ENCODE results near the gene WDR5.

Gene WDR5

DNA sequence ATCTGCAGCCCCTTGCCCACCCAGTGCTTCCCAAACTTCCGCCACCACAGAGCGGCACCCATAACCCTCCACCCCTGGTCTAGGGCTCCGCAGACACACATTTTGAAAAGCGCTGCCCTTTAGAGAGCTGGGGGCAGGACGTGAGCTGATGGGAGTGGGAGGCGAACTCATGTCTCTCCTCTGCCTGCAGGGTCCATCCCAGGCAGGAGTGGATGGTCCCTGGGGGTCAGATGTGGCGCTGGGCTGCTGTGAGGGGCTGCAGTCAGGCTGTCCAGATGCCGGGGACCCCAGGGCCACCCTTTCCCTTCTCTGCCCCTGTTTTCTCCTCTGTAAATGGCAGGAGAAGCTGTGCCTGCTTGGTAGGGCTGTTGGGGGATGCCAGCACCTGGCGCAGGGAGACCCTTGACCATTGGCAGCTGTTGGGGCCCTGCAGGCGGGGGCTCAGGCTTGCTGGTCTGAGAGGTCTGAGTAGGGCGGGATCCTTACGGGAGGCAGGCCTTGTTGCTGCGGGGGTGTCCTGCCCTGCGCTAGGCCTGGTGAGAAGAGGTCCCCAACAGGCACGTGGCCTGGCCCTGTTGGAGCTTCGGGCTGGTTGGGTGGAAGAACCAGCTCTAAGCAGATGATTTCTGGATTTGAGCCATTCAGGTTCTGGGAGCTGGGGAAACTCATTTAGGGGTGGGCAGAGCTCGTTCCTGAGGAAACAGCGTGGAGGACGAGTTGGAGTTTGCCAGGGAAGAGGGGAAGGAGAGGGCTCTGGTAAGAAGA, 38.8 kb downstream of the WDR5 start:
- DNase-seq: no peak

DNA sequence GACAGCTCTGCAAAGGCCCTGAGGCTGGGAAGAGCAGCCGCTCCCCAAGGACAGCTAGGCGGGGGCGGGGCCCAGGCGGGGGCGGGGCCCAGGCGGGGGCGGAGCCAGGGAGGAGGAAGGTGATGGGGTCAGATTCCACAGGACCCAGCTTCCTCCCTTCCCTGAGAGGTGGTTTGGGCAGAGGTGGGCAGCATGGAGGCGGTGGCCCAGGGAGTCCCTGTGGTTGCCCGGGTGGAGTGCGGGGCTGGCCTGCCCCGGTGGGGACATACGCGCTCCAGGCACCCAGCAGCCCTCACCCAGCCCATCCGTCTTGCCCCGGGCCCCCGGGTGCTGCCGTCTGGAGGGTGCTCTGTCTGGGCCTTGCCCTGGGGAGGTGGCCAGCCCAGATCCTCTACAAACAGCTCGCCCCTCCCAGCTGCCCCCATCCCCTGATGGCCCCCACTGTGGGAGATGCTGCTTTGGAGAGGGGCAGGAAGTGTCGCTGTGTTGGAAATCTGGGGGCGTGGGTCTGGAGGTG, 39.5 kb downstream of the WDR5 start:
- DNase-seq: no peak

DNA sequence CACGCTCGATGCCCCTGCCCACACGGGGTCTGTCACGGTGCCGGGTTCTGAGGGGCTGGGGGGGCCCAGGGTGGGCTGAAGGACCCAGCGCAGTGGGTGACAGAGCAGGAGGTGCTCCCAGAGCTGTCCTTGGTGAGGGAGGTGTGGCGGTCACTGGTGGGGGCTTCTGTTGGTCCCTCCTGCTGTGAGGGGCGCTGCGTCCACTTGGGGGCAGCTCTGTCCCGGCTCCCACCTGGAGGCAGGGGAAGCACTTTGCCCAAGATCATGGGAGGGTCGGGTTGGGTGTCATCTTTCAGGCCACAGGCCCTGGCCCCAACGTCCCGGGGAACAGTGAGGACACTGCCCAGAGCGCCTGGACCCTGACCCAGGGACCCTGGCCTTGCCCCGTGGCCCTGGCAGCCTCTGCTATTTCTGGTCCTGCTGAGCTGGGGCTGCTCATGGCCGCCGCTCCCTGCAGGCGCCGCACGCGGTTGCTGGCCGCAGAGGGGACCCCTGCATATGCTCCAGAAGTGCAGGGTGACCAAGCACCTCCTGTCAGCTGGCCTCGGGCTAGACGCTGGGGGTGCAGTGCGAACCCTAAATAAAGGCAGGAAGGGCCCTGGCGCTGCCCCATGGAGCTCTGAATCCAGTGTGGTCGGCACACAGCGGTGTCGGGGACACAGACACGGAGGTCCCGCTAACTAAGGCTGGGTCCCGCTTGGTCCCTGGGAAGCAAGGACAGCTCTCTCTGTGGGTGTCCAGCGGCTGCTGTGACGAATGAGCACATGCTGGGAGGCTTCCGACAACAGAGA, 40.1 kb downstream of the WDR5 start:
- no peak for DNase-seq

DNA sequence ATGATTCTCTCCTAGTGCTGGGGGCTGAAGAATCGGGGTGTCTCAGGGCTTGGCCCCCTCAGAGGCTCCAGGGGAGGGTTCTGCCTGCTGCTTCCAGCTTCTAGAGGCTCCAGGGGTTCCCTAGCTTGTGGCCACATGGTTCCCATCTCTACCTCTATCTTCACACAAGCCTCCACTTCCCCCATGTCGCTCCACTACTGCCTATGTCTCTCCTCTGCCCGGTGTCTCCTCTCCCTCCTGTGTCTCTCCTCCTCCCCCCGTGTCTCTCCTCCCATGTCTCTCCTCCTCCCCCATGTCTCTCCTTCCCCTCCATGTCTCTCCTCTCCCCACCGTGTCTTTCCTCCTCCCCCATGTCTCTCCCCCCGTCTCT, 40.7 kb downstream of the WDR5 start:
- no peak for DNase-seq

DNA sequence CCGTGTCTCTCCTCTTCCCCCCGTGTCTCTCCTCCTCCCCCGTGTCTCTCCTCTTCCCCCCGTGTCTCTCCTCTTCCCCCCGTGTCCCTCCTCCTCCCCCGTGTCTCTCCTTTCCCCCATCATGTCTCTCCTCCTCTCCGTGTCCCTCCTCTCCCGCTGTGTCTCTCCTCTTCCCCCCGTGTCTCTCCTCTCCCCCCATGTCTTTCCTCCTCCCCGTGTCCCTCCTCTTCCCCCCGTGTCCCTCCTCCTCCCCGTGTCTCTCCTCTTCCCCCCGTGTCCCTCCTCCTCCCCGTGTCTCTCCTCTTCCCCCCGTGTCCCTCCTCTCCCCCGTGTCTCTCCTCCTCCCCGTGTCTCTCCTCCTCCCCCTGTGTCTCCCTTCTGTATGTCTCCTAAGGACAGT, 41.3 kb downstream of the WDR5 start:
- no peak for DNase-seq

- DNase-seq: no peak
Observed at GRCh38 chr9:134177624-134178393, 41.9 kb downstream of the WDR5 start.

- DNase-seq: no peak
Observed at GRCh38 chr9:134178394-134178767, 42.5 kb downstream of the WDR5 start.

GRCh38 chr9:134178768-134179551, 43.1 kb downstream of the WDR5 start:
- no peak for DNase-seq

DNA sequence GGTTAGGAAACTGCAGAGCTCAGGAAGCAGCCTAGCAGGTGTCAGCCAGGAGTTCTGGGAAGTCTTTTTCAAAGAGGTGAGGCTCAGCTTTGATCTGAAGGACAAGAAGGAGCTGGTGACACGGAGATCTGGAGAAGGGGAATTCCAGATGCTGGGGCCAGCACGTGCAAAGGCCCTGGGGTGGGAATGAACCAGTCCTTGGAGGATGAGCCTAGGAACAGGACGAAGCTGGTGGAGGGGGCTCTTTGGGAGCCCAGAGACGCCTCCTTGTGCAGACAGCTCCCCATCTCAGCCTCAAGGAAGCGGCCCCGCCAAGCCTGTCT, 43.7 kb downstream of the WDR5 start:
- DNase-seq: no peak

DNA sequence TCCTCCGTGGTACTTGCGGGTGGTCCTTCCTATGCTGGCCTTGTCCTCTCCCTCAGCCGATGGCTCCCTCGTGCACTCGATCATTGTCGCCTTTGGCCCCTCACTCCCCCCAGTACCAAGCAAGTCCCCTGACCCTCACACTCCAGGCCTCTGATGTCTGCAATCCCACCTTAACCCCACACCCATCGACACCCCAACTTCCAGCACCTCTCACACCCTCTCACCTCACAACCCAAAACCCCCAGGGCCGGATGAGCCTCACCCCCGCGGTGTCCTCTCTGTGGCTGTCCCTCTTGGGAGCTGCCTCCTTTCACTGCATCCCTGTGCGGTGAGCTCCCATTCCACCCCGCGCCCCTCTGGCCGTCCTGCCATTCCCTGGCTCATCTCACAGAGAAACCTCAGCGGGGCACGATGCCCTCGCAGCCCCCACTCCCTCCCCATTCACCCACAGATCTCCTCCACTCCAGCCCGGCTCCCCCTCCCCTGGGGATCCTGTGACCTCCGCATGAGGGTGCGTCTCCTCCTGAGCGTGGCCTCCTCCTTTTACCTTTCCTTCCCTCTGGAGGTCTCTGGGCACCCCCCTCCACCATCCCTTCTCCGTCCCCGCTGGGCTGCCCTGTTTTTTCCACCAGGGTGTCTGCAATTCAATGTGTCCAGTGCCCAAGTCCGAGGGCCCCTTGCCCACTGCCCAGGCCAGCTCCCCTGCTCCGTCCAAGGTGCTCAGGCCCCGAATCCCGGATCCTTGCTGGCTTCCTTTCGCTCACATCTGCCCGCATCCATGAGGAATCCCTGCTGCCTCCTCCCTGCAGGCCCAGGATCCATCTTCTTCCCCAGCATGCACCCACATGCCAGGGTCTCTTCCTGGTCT, 44.3 kb downstream of the WDR5 start:
- no peak for DNase-seq

DNA sequence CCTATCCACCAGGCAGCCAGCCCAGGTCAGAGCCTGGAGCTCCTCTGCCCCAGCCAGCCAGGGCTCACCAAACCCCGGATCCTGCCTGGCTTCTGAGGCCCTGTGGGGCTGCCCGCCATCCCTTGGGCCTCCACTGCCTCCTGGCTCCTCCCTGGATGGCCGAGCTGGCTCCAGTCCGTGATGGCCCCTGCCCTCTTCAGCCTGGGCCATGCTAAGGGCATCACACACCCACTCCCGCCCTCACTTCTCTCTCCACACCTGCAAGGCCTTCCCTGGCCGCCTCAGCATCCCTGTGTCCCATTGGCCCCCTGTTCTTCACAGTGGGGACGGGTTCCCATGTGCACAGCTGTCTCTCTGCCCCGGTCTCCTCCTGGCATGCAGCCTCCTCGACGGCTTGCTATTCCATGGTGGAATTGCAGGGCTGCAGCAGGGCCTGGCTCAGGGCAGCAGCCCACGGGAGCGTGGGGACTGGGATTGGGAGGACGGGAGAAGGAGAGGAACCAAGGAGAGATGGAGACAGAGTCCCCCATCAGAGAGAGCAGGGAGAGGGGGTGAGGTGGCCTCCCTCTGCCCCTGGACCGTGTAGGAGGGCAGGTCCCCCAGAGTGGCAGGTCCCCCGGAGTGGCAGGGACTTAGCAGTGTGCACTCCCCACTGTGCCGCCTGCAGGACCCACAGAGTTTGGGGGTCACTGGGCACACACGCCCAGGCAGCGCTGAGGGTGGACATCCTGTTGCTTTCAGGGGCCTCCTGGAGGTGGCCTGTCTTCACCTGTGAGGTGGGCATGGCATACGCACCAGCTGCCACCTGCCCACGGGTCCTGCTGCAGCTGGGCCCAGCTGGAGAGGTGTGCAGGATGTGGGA, 45.1 kb downstream of the WDR5 start:
- no peak for DNase-seq

- no peak for DNase-seq
Observed at GRCh38 chr9:134181648-134182034, 45.8 kb downstream of the WDR5 start.

DNA sequence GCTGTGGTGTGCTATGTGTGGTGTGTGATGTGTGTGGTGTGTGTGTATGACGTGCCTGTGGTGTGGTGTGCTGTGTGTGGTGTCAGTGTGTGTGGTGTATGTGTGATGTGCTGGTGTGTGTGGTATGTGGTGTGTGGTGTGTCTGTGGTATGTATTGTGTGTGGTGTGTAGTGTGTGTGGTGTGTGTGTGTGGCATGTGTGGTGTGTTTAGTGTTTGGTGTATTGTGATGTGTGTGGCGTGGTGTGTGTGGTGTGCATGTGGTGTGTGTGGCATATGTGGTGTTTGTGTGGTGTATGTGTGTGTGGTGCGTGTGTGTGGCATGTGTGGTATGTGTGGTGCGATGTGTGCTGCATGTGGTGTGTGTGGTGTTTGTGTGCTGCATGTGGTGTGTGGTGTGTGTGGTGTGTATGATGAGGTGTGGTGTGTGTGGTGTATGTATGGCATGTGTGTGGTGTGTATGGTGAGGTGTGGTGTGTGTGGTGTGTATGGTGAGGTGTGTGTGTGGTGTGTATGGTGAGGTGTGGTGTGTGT, 46.7 kb downstream of the WDR5 start:
- DNase-seq: no peak

DNA sequence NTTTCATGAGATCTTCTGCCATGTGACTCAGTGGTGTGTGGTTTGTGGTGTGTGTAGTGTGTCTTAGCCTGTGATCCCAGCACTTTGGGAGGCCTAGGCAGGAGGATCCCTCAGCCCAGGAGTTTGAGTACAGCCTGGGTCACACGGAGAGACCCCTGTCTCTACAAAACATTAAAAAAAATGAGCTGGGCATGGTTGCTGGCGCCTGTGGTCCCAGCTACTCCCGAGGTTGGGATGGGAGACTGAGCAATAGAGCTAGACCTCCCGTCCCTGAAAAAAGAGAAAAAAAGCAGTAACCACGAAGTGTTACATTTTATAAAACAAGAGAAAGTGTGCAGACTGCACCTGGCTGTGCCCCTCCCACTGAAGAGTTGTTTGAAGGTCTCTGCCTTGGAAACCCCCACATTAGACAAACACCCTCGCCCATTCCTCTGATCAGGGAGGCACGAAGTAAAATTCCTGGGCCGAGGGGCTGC, 49.7 kb downstream of the WDR5 start:
- DNase-seq: no peak

DNA sequence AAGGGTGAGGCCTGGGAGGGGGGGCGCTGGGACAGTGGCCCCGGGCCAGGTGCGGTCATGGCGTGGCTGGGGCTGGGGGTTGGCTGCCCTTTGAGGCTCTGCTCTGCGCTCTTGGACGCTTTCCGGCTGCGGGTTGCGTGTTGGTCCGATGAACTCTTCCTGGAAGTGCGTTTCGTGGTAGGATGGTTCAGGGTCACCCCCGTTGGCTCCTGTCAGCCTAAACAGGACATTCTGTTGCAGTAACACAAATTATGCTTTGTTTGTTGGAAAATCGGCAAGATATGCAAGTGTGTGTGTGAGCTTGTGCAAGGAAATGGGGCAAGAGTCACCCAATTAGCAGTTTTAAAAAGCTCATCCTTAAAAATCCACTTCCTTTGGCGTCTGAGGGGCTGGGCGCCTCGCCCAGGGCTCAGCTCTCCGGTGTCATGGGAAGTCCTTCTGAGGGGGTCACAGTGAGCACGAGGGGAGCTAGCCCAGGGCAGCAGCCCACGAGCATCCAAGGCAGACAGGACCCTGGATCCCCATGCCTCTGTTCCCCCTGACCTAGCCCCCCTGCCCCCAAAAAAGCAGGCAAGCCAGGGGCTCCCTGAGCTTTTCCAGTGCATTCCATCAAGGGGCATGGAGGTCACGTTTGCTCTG, 50.7 kb downstream of the WDR5 start:
- DNase-seq: no peak

DNA sequence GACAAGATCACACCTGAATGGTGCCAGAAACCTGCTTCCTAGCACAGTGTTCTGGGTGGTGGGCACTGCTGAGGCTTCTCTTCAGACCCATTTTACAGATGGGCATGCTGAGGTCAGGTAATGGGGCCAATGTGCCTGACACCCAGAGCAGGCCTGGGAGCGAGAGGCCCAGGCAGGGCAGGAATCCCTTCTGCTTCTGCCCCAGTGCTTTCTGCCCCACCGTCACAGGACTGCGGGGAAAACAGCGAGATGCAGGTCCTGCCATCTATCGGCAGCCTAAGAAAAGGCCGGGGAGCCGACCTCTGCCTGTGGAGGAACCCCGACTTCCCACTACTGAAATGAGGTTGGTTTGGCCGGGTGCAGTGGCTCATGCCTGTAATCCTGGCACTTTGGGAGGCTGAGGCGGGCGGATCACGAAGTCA, 51.2 kb downstream of the WDR5 start:
- no peak for DNase-seq

GRCh38 chr9:134187891-134188385, 52.1 kb downstream of the WDR5 start:
- no peak for DNase-seq

DNA sequence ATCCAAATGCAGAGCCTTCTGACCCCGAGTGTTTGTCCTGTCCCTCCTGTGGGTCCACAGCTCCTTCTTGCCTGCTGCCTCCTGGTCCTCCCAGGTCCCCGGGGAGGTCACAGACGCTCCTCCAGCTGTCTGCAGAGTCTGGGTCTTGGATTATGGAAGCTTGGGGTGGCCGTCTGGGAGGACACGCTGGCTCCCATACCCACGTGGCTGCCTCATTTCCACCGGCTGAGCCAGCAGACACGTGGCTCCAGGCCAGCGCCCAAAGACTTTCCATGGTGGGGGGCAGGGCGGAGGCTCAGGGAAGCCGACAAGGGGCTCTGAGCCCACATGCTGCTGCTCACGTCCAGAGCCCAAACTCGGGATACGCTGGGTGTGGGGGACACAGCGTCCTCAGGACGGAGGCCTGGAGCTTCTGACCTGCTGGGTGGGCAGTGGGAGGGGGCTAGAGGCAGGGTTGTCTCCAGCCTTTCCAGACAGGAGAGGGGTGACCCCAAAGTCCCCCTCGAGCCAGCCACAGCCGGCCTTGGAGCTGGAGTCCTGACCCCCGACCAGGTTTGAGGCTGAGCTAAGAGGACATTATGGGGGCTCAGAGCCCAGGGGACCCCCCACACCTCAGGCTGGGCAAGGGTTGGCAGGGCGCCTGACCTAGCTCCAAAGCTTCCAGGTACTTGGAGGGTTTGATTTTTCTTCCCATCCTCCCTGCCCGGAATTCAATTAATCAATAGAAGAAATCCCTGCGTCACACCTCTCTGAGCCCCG, 52.7 kb downstream of the WDR5 start:
- no peak for DNase-seq

DNA sequence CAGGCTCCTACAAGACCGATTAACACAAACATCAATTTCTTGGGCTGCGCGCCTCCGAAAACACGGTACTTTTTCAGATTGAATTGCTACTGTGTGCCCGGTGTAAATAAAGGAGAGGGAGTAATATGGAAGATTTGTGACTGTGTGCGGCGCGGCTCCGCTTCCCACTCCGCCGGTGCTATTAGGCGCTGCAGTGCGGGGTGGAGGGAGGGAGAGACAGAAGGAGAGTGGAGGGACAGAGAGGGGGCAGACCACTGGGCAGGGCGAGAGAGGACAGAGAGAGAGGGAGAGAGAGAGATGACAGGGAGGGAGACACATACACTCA, 53.2 kb downstream of the WDR5 start:
- DNase-seq: no peak

Measured in KG1 (cell line).